HAP-1 (cell line): Measurements from ENCODE around the gene CUZD1.

Experiments
- DNase-seq, 2 experiments: peaks; one replicate each; pipeline ENCODE4 v3.0.0-alpha.2; 2016 to 2020; ENCODE audit warnings: low spot score in 2 of 2
- H3K27me3 ChIP-seq: fragments of 250-450 bp; sonication (Bioruptor Pico); 2 replicates; pipeline ENCODE4 v1.5.1; 2020; ENCODE audit warnings: low read depth, mild to moderate bottlenecking, moderate library complexity
- H3K36me3 ChIP-seq: fragments of 250-450 bp; sonication (Bioruptor Pico); replicated peaks from 2 replicates; pipeline ENCODE4 v1.5.1; 2020; ENCODE audit warnings: mild to moderate bottlenecking
- H3K4me1 ChIP-seq: fragments of 250-450 bp; sonication (Bioruptor Pico); 2 replicates; pipeline ENCODE4 v1.5.1; 2020; ENCODE audit warnings: mild to moderate bottlenecking
- H3K4me3 ChIP-seq: fragments of 250-450 bp; sonication (Bioruptor Pico); 2 replicates; pipeline ENCODE4 v1.5.1; 2020; ENCODE audit warnings: mild to moderate bottlenecking, moderate library complexity
- H3K9me3 ChIP-seq: fragments of 250-450 bp; sonication (Bioruptor Pico); 2 replicates; pipeline ENCODE4 v1.5.1; 2020; ENCODE audit warnings: mild to moderate bottlenecking, moderate library complexity
- in situ Hi-C: fragments of 300-500 bp; cut with MboI; formaldehyde crosslinking; loops from 3 replicates; pipeline ENCODE4 v1.14.3; 2020; ENCODE audit warnings: low sequenced_read_pairs, inconsistent platforms, mixed read lengths

The CUZD1 gene

GRCh38 chr10:122821808-122822207 is 23.8 kb downstream of the CUZD1 start:
- H3K4me3 ChIP-seq, result no peak overlapping the region
- no peaks in the 10 kb centered on the region; the same call in 1 of the 2 replicates for H3K27me3 ChIP-seq
- no peaks in the 10 kb centered on the region for H3K36me3 ChIP-seq
- no peaks in the 10 kb centered on the region for H3K9me3 ChIP-seq
- H3K4me1 ChIP-seq, result no peaks in the 10 kb centered on the region
- no peak for DNase-seq
- in situ Hi-C loops, result no loop called here

- Histone ChIP-seq H3K36me3 (no peaks in the 10 kb centered on the region), H3K4me1 (no peaks in the 10 kb centered on the region), H3K27me3 (no peaks in the 10 kb centered on the region), H3K4me3 (no peak overlapping the region), H3K9me3 (no peaks in the 10 kb centered on the region)
- in situ Hi-C loops, result no loop called here
- DNase-seq, result no peak
These were observed 30.2 kb downstream of the CUZD1 start for GRCh38 chr10:122815458-122815857.

GRCh38 chr10:122814493-122814892 is 31.2 kb downstream of the CUZD1 start:
- Histone ChIP-seq H3K4me1 (no peaks in the 10 kb centered on the region), H3K9me3 (no peaks in the 10 kb centered on the region), H3K27me3 (no peaks in the 10 kb centered on the region), H3K4me3 (no peak overlapping the region), H3K36me3 (no peaks in the 10 kb centered on the region)
- DNase-seq, result no peak
- in situ Hi-C loops, result no loop called here

GRCh38 chr10:122812751-122813150 is 32.9 kb downstream of the CUZD1 start:
- no peaks in the 10 kb centered on the region for H3K4me1 ChIP-seq
- no peak overlapping the region for H3K4me3 ChIP-seq
- in situ Hi-C loops, result no loop called here
- H3K27me3 ChIP-seq, result no peaks in the 10 kb centered on the region
- H3K9me3 ChIP-seq, result no peaks in the 10 kb centered on the region
- H3K36me3 ChIP-seq, result no peaks in the 10 kb centered on the region
- DNase-seq, result no peak

- Histone ChIP-seq H3K36me3 (no peaks in the 10 kb centered on the region), H3K9me3 (no peaks in the 10 kb centered on the region), H3K4me1 (no peaks in the 10 kb centered on the region), H3K27me3 (no peaks in the 10 kb centered on the region), H3K4me3 (no peak overlapping the region)
- DNase-seq, result no peak
- in situ Hi-C loops, result no loop called here
These were observed 43.4 kb downstream of the CUZD1 start for GRCh38 chr10:122802282-122802681.

- Histone ChIP-seq H3K9me3 (no peaks in the 10 kb centered on the region), H3K4me1 (no peaks in the 10 kb centered on the region), H3K27me3 (no peaks in the 10 kb centered on the region), H3K4me3 (no peak overlapping the region), H3K36me3 (no peaks in the 10 kb centered on the region)
- no peak for DNase-seq
- in situ Hi-C loops, result no loop called here
These were observed 46.9 kb downstream of the CUZD1 start for GRCh38 chr10:122798704-122799231.

- no peak for DNase-seq
- no peaks in the 10 kb centered on the region for H3K9me3 ChIP-seq
- no peaks in the 10 kb centered on the region for H3K36me3 ChIP-seq
- no peaks in the 10 kb centered on the region for H3K27me3 ChIP-seq
- no peak overlapping the region for H3K4me3 ChIP-seq
- in situ Hi-C loops, result no loop called here
- H3K4me1 ChIP-seq, result no peaks in the 10 kb centered on the region
These were observed 48.9 kb downstream of the CUZD1 start for GRCh38 chr10:122796796-122797195.

- DNase-seq, result no peak
- Histone ChIP-seq H3K36me3 (no peaks in the 10 kb centered on the region), H3K4me3 (no peak overlapping the region), H3K9me3 (no peaks in the 10 kb centered on the region), H3K27me3 (no peaks in the 10 kb centered on the region), H3K4me1 (no peaks in the 10 kb centered on the region)
- in situ Hi-C loops, result no loop called here
These were observed 49.7 kb downstream of the CUZD1 start for GRCh38 chr10:122795924-122796323.

- DNase-seq, result peak in 1 of 2 experiments; percentile 31
- no peak overlapping the region for H3K4me3 ChIP-seq
- H3K36me3 ChIP-seq, result no peaks in the 10 kb centered on the region
- no peaks in the 10 kb centered on the region for H3K27me3 ChIP-seq
- H3K9me3 ChIP-seq, result no peaks in the 10 kb centered on the region
- in situ Hi-C loops, result no loop called here
- H3K4me1 ChIP-seq, result no peaks in the 10 kb centered on the region
These were observed 59.4 kb downstream of the CUZD1 start for GRCh38 chr10:122786269-122786668.

- Histone ChIP-seq H3K4me1 (no peaks in the 10 kb centered on the region), H3K9me3 (no peaks in the 10 kb centered on the region), H3K36me3 (no peaks in the 10 kb centered on the region), H3K27me3 (no peaks in the 10 kb centered on the region), H3K4me3 (no peak overlapping the region)
- in situ Hi-C loops, result no loop called here
- DNase-seq, result no peak
These were observed 62.7 kb downstream of the CUZD1 start for GRCh38 chr10:122782911-122783310.
